Measurements from ENCODE around the gene CLTCL1. TPM values are rescaled to one million over a fixed set of nuclear protein-coding genes. Genes with fewer than 3 reads are reported as not detected.
A peak's percentile ranks its signal among the peaks of the same experiment; 100 is the strongest.

The CLTCL1 gene
- total and polyA plus RNA-seq, 9 of the 15 experiments (the other 6 are each of a cell fraction or from before 2014, with no cell fraction given), result 1.1 to 11.7 (median 5.0) TPM

DNA sequence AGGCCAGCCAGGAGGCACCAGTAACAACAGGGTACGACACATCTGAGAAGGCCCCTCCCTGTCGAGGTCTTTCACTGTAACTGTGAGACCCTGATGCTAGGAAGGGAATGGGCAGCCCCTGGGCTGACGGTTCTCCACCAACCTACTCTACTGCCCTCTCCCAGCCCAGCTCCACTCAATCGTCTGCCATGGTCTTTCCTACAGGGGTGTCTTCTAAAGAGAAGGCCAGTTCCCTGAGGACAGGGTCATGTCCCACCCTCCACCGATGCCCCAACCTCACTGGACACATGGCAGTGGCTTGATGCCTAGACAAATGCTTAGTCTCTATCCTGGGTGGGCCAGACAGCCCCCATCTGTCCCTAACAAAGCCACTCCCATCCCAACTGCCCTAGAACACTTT, 67.0 kb downstream of the CLTCL1 start (continued):
- no peak for TF ChIP-seq RFX5 (IDR thresholded peaks at IDR 0.05; ENCODE audit: low read depth, low read length)
- TF ChIP-seq, protein P1, sequence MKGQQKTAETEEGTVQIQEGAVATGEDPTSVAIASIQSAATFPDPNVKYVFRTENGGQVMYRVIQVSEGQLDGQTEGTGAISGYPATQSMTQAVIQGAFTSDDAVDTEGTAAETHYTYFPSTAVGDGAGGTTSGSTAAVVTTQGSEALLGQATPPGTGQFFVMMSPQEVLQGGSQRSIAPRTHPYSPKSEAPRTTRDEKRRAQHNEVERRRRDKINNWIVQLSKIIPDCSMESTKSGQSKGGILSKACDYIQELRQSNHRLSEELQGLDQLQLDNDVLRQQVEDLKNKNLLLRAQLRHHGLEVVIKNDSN (CRISPR knock-in tag; IDR thresholded peaks at IDR 0.05), result peak; percentile 67; the same call in 1 of the 2 replicates
- TF ChIP-seq, protein P2, sequence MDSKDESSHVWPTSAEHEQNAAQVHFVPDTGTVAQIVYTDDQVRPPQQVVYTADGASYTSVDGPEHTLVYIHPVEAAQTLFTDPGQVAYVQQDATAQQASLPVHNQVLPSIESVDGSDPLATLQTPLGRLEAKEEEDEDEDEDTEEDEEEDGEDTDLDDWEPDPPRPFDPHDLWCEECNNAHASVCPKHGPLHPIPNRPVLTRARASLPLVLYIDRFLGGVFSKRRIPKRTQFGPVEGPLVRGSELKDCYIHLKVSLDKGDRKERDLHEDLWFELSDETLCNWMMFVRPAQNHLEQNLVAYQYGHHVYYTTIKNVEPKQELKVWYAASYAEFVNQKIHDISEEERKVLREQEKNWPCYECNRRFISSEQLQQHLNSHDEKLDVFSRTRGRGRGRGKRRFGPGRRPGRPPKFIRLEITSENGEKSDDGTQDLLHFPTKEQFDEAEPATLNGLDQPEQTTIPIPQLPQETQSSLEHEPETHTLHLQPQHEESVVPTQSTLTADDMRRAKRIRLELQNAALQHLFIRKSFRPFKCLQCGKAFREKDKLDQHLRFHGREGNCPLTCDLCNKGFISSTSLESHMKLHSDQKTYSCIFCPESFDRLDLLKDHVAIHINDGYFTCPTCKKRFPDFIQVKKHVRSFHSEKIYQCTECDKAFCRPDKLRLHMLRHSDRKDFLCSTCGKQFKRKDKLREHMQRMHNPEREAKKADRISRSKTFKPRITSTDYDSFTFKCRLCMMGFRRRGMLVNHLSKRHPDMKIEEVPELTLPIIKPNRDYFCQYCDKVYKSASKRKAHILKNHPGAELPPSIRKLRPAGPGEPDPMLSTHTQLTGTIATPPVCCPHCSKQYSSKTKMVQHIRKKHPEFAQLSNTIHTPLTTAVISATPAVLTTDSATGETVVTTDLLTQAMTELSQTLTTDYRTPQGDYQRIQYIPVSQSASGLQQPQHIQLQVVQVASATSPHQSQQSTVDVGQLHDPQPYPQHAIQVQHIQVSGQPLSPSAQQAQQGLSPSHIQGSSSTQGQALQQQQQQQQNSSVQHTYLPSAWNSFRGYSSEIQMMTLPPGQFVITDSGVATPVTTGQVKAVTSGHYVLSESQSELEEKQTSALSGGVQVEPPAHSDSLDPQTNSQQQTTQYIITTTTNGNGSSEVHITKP (IDR thresholded peaks at IDR 0.05; ENCODE audit: partially characterized antibody), result no peak
- TF ChIP-seq HNRNPLL (IDR thresholded peaks at IDR 0.05; ENCODE audit: low read depth, low read length, poor library complexity, severe bottlenecking), result peak; percentile 16
- TF ChIP-seq ZNF561 (CRISPR knock-in tag; conservative IDR thresholded peaks at IDR 0.05), result no peak
- no peak for TF ChIP-seq NCOR1 (IDR thresholded peaks at IDR 0.05)
- TF ChIP-seq TRIM24 (IDR thresholded peaks at IDR 0.05), result no peak
- TF ChIP-seq BCL6 (CRISPR knock-in tag; IDR thresholded peaks at IDR 0.05), result no peak
- no peak for TF ChIP-seq DACH1 (IDR thresholded peaks at IDR 0.05; ENCODE audit: partially characterized antibody)
- 0 out of 4 replicates have a peak, but pooled peaks of 1 of the 2 experiments have one; percentile 25 for TF ChIP-seq FOXA3 (CRISPR knock-in tag; conservative IDR thresholded peaks at IDR 0.05 in 1 of 2, IDR thresholded peaks at IDR 0.05 in 1 of 2)
- TF ChIP-seq L3MBTL2 (IDR thresholded peaks at IDR 0.05), result no peak
- 0 out of 2 replicates have a peak, but pooled peaks have one; percentile 18 for TF ChIP-seq CEBPG (CRISPR knock-in tag; IDR thresholded peaks at IDR 0.05)
- no peak for TF ChIP-seq CEBPG (tag; conservative IDR thresholded peaks at IDR 0.05 in 1 of 2, IDR thresholded peaks at IDR 0.05 in 1 of 2)
- no peak for TF ChIP-seq NONO (IDR thresholded peaks at IDR 0.05; ENCODE audit: low read depth in 2 of 2, low read length in 1 of 2)
- TF ChIP-seq HMG20B (CRISPR knock-in tag; IDR thresholded peaks at IDR 0.05), result no peak
- TF ChIP-seq, protein P3, sequence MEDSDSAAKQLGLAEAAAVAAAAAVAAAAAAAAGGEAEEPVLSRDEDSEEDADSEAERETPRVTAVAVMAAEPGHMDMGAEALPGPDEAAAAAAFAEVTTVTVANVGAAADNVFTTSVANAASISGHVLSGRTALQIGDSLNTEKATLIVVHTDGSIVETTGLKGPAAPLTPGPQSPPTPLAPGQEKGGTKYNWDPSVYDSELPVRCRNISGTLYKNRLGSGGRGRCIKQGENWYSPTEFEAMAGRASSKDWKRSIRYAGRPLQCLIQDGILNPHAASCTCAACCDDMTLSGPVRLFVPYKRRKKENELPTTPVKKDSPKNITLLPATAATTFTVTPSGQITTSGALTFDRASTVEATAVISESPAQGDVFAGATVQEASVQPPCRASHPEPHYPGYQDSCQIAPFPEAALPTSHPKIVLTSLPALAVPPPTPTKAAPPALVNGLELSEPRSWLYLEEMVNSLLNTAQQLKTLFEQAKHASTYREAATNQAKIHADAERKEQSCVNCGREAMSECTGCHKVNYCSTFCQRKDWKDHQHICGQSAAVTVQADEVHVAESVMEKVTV (CRISPR knock-in tag; IDR thresholded peaks at IDR 0.05), result no peak
- TF ChIP-seq SPI1 (IDR thresholded peaks at IDR 0.05; ENCODE audit: borderline replicate concordance, low read depth, low read length), result no peak
- TF ChIP-seq ZNF143 (CRISPR knock-in tag; IDR thresholded peaks at IDR 0.05), result 0 out of 2 replicates have a peak, but pooled peaks have one; percentile 19
- TF ChIP-seq SMC3 (conservative IDR thresholded peaks at IDR 0.05; ENCODE audit: insufficient read depth, low read depth, low read length), result 0 out of 2 replicates have a peak, but pooled peaks have one; percentile 2
- TF ChIP-seq, protein P4, sequence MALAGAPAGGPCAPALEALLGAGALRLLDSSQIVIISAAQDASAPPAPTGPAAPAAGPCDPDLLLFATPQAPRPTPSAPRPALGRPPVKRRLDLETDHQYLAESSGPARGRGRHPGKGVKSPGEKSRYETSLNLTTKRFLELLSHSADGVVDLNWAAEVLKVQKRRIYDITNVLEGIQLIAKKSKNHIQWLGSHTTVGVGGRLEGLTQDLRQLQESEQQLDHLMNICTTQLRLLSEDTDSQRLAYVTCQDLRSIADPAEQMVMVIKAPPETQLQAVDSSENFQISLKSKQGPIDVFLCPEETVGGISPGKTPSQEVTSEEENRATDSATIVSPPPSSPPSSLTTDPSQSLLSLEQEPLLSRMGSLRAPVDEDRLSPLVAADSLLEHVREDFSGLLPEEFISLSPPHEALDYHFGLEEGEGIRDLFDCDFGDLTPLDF (CRISPR knock-in tag; IDR thresholded peaks at IDR 0.05), result no peak
- no peak for TF ChIP-seq JUN (IDR thresholded peaks at IDR 0.05; ENCODE audit: borderline replicate concordance, low read depth, low read length)
- 0 out of 2 replicates have a peak, but pooled peaks have one; percentile 33 for TF ChIP-seq JUN (CRISPR knock-in tag; IDR thresholded peaks at IDR 0.05; ENCODE audit: borderline replicate concordance)
- no peak for TF ChIP-seq TEAD1 (CRISPR knock-in tag; IDR thresholded peaks at IDR 0.05)
